SK-N-SH treated with all-trans-retinoic acid at 6 μM for 48 hours (cell line): ENCODE measurements around the gene TASOR.
"Not testable (repeated sequence)": the region's sequence is repeated elsewhere in the genome, so short reads cannot be mapped to it uniquely, and the experiment has no call there.

Experiments used
- ATAC-seq: fragments of 200-7000 bp; cut with Tn5 transposase; 3 replicates; pipeline ENCODE4 v1.9.1; 2020; ENCODE audit warnings: mild to moderate bottlenecking, moderate library complexity
- BACH2 ChIP-seq: fragments of 250-450 bp; sonication (Bioruptor Pico); IDR thresholded peaks from 2 replicates; pipeline ENCODE4 v1.9.0; 2021; ENCODE audit warnings: mild to moderate bottlenecking, borderline replicate concordance
- OSR1 ChIP-seq: fragments of 250-450 bp; sonication (Bioruptor Pico); IDR thresholded peaks from 2 replicates; pipeline ENCODE4 v1.8.0; 2022; ENCODE audit warnings: moderate library complexity, mild to moderate bottlenecking, inconsistent platforms
- PATZ1 ChIP-seq: fragments of 250-450 bp; sonication (Bioruptor Pico); IDR thresholded peaks from 2 replicates; pipeline ENCODE4 v1.8.0; 2020; ENCODE audit warnings: mild to moderate bottlenecking, moderate library complexity, borderline replicate concordance
- POU6F1 ChIP-seq: fragments of 250-450 bp; sonication (Bioruptor Pico); IDR thresholded peaks from 2 replicates; pipeline ENCODE4 v1.8.0; 2021; ENCODE audit warnings: low read depth, mild to moderate bottlenecking, moderate library complexity, borderline replicate concordance
- RARB ChIP-seq: fragments of 250-450 bp; sonication (Bioruptor Pico); IDR thresholded peaks from 2 replicates; pipeline ENCODE4 v1.8.0; 2021; ENCODE audit warnings: mild to moderate bottlenecking, moderate library complexity
- TCF4 ChIP-seq: fragments of 250-450 bp; sonication (Bioruptor Pico); IDR thresholded peaks from 2 replicates; pipeline ENCODE4 v1.8.0; 2021; ENCODE audit warnings: mild to moderate bottlenecking, moderate library complexity, borderline replicate concordance
- ZC3H10 ChIP-seq: fragments of 250-450 bp; sonication (Bioruptor Pico); IDR thresholded peaks from 2 replicates; pipeline ENCODE4 v1.5.1; 2021; ENCODE audit warnings: mild to moderate bottlenecking, moderate library complexity
- ZNF565 ChIP-seq: fragments of 450-650 bp; formaldehyde crosslinking; conservative IDR thresholded peaks from 2 replicates; pipeline ENCODE4 v1.5.0; 2020; ENCODE audit warnings: low read depth, mild to moderate bottlenecking, moderate library complexity
- ZNF70 ChIP-seq: fragments of 450-650 bp; formaldehyde crosslinking; IDR thresholded peaks from 2 replicates; pipeline ENCODE4 v1.5.0; 2020; ENCODE audit warnings: mild to moderate bottlenecking, moderate library complexity
- ZNF8 ChIP-seq: fragments of 450-650 bp; formaldehyde crosslinking; IDR thresholded peaks from 2 replicates; pipeline ENCODE4 v1.5.0; 2020; ENCODE audit warnings: mild to moderate bottlenecking, moderate library complexity
- TF ChIP-seq, protein P1 (sequence below): fragments of 250-450 bp; sonication (Bioruptor Pico); IDR thresholded peaks from 2 replicates; pipeline ENCODE4 v1.5.0; 2020; ENCODE audit warnings: mild to moderate bottlenecking, moderate library complexity
- TF ChIP-seq, protein P2 (sequence below): fragments of 250-450 bp; sonication (Bioruptor Pico); IDR thresholded peaks from 2 replicates; pipeline ENCODE4 v1.5.1; 2020; ENCODE audit warnings: low read depth, mild to moderate bottlenecking, moderate library complexity
- TF ChIP-seq, protein P3 (sequence below): fragments of 250-450 bp; sonication (Bioruptor Pico); IDR thresholded peaks from 2 replicates; pipeline ENCODE4 v1.5.1; 2021; ENCODE audit warnings: mild to moderate bottlenecking, moderate library complexity

TASOR gene

GRCh38 chr3:56694867-56695683 is 12.0 kb upstream of the TASOR start (continued):
- no peak for TF ChIP-seq TCF4 (CRISPR knock-in tag)
- TF ChIP-seq, all 23 proteins: peak for 0

DNA sequence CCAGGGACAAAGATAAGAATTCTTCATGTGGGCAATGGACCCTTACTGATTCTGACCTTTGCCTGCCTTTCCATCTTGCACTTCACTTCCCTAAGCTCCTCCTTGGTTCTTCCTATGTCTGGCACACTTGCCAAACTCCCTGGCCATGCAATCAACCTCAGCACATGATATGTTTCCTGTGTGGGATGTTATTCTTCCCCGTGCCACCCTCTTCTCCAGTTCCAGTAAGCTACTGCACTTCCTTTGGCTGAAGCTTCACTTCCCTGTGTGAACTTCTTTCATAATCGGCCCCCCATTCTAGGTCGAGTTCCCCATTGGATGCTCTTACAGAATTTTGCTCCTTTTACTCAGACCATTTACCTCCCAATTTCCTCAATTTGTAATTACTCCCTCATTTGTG is 10.7 kb upstream of the TASOR start:
- no peak for ATAC-seq
- no peak for TF ChIP-seq PATZ1 (CRISPR knock-in tag)
- TF ChIP-seq ZNF8 (CRISPR knock-in tag): no peak
- no peak for TF ChIP-seq ZC3H10
- TF ChIP-seq POU6F1 (CRISPR knock-in tag): no peak
- no peak for TF ChIP-seq ZNF565 (CRISPR knock-in tag)

GRCh38 chr3:56692520-56693433 is 9.7 kb upstream of the TASOR start:
- not testable (repeated sequence) for ATAC-seq

- ATAC-seq: not testable (repeated sequence)
These were observed 8.9 kb upstream of the TASOR start for GRCh38 chr3:56692001-56692365.

DNA sequence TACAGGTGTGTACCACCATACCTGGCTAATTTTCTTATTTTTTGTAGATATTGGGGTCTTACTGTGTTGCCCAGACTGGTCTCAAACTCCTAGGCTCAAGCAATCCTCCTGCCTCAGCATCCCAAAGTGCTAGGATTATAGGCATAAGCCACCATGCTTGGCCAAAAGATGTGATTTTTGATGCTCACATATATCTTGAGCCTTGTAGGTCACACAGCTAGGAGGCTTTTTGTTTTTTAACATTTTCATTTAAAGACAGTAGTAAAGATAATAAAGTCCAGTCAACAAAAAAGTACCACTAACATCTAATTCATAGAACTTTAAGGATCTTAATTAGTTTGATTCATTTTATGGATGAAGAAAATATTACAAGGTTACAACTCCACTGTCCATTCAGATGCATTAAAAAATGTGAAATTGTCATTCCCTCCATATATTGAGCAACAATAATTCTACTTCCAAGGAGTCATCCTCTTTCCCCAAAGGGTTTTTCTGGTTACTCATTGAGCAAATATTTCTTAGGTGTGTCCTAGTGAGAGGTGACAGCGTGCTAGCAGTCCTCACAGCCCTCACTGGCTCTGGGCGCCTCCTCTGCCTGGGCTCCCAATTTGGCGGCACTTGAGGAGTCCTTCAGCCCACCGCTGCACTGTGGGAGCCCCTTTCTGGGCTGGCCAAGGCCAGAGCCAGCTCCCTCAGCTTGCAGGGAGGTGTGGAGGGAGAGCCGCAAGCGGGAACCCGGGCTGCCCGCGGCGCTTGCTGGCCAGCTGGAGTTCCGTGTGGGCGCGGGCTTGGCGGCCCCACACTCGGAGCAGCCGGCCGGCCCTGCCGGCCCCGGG is 8.3 kb upstream of the TASOR start:
- ATAC-seq: no peak
- TF ChIP-seq BACH2 (CRISPR knock-in tag): no peak
- TF ChIP-seq, protein P1, sequence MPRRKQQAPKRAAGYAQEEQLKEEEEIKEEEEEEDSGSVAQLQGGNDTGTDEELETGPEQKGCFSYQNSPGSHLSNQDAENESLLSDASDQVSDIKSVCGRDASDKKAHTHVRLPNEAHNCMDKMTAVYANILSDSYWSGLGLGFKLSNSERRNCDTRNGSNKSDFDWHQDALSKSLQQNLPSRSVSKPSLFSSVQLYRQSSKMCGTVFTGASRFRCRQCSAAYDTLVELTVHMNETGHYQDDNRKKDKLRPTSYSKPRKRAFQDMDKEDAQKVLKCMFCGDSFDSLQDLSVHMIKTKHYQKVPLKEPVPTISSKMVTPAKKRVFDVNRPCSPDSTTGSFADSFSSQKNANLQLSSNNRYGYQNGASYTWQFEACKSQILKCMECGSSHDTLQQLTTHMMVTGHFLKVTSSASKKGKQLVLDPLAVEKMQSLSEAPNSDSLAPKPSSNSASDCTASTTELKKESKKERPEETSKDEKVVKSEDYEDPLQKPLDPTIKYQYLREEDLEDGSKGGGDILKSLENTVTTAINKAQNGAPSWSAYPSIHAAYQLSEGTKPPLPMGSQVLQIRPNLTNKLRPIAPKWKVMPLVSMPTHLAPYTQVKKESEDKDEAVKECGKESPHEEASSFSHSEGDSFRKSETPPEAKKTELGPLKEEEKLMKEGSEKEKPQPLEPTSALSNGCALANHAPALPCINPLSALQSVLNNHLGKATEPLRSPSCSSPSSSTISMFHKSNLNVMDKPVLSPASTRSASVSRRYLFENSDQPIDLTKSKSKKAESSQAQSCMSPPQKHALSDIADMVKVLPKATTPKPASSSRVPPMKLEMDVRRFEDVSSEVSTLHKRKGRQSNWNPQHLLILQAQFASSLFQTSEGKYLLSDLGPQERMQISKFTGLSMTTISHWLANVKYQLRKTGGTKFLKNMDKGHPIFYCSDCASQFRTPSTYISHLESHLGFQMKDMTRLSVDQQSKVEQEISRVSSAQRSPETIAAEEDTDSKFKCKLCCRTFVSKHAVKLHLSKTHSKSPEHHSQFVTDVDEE (CRISPR knock-in tag): no peak

DNA sequence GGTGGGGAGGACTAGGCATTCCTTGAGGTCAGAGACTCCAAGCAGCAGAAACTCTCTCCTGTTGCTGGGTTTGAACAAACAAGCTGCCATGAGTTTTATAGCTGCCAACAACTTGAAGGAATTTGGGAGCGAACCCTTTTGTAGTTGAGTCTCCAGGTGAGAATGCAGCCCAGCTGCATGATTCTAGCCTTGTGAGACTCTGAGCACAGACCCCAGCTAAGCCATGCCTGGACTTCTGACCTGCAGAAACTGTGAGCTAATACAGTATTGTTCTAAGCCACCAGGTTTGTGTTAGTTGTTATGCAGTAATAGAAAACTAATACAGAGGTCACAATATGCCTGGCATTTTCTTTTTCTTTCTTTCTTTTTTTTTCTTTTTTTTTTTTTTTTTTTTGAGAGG is 6.2 kb upstream of the TASOR start:
- ATAC-seq: no peak
- TF ChIP-seq ZNF8 (CRISPR knock-in tag) (no peak), RARB (CRISPR knock-in tag) (no peak), POU6F1 (CRISPR knock-in tag) (no peak), TCF4 (CRISPR knock-in tag) (no peak), ZNF70 (CRISPR knock-in tag) (no peak), OSR1 (CRISPR knock-in tag) (no peak), ZNF565 (CRISPR knock-in tag) (no peak)
- TF ChIP-seq, protein P1 (CRISPR knock-in tag): no peak
- TF ChIP-seq, protein P2, sequence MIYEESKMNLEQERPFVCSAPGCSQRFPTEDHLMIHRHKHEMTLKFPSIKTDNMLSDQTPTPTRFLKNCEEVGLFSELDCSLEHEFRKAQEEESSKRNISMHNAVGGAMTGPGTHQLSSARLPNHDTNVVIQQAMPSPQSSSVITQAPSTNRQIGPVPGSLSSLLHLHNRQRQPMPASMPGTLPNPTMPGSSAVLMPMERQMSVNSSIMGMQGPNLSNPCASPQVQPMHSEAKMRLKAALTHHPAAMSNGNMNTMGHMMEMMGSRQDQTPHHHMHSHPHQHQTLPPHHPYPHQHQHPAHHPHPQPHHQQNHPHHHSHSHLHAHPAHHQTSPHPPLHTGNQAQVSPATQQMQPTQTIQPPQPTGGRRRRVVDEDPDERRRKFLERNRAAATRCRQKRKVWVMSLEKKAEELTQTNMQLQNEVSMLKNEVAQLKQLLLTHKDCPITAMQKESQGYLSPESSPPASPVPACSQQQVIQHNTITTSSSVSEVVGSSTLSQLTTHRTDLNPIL (CRISPR knock-in tag): no peak
- TF ChIP-seq, protein P3, sequence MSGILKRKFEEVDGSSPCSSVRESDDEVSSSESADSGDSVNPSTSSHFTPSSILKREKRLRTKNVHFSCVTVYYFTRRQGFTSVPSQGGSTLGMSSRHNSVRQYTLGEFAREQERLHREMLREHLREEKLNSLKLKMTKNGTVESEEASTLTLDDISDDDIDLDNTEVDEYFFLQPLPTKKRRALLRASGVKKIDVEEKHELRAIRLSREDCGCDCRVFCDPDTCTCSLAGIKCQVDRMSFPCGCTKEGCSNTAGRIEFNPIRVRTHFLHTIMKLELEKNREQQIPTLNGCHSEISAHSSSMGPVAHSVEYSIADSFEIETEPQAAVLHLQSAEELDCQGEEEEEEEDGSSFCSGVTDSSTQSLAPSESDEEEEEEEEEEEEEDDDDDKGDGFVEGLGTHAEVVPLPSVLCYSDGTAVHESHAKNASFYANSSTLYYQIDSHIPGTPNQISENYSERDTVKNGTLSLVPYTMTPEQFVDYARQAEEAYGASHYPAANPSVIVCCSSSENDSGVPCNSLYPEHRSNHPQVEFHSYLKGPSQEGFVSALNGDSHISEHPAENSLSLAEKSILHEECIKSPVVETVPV (CRISPR knock-in tag): no peak
